ENCODE data around the gene CD82.

DNA sequence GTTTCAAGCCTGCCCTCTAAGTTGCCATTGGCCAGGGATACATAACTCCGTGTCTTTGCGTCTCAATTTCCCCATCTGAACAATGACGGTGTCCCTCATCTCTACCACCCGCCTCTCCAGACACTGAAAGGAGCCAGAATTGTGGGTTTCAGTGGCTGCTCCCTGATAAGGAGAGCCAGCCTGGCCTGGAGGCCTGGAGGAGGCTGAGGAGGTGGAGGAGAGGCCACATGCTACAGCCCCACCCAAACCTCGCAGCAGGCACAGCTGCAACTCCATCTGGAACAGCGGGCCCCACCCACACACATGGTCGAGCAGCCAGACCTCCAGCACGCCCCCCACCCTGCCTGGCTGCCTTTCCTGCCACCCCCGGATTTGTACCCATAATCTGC, 34.4 kb upstream of the CD82 start:
- TF ChIP-seq CTCF (optimal IDR thresholded peaks at IDR 0.05 in 1 of 3, IDR thresholded peaks at IDR 0.05 in 1 of 3, conservative IDR thresholded peaks at IDR 0.05 in 1 of 3; ENCODE audit: extremely low read depth in 1 of 3, insufficient read depth in 2 of 3, low read length in 3 of 3) (no peak), EZH2 (IDR thresholded peaks at IDR 0.05; ENCODE audit: low read length) (no peak)
